ENCODE measurements around the gene LRP10. TPM values are rescaled to one million over a fixed set of nuclear protein-coding genes. Genes with fewer than 3 reads are reported as not detected.

LRP10 gene
- total RNA-seq, 8 experiments from 2014 or later, result 3.9 to 55.5 (median 29.2) TPM

DNA sequence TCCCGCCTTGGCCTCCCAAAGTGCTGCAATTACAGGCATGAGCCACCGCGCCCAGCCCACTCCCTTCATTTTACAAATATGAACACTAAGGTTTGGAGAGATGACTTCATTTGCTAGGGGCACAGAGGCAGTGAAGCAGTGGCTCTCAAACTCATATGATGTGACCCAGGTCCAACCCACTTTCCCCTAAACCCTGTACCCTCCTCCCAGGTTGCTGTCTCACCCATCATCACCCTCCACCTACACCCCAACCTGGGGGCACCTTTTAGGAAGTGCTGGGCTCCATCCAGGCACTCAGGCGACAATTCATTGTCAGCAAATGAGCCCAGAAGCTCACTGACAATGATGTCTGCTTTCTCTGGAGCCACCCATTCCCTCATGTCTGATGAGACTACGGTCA lies 52.2 kb downstream of the LRP10 start:
- no peak overlapping the region for H3K27ac ChIP-seq
- WGBS, 10 experiments, result 88 to 100% (median 95%) methylated on average over 2 to 4 of the region's 5 CpGs; no CpG with 5 or more reads in 3 of the 10 experiments
- no peak for ATAC-seq (replicated peaks in 6 of 8)
- peaks cover 13 to 15% of the 10 kb centered on the region in 2 donors for H3K4me1 ChIP-seq (replicated peaks in 1 of 2)
- no peak overlapping the region for H3K4me3 ChIP-seq
- in situ Hi-C loops (cut with MboI; ENCODE audit: low pct_unique_long_range_greater_than_20kb in 2 of 9, low sequenced_read_pairs in 9 of 9, unreplicated experiment in 9 of 9), result no loop called here

DNA sequence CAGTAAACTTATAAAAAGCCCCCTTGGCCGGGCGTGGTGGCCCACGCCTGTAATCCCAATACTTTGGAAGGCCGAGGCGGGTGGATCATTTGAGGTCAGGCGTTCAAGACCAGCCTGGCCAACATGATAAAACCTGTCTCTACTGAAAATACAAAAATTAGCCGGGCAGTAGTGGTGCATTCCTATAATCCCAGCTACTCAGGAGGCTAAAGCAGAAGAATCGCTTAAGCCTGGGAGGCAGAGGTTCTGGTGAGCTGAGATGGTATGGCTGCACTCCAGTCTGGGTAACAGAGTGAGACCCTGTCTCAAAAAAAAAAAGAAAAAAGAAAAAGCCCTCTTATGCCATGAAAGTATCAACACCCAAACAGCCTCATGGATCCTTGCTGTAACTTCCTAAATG lies 54.0 kb downstream of the LRP10 start:
- in situ Hi-C loops (cut with MboI; ENCODE audit: low pct_unique_long_range_greater_than_20kb in 2 of 9, low sequenced_read_pairs in 9 of 9, unreplicated experiment in 9 of 9), result no loop called here
- H3K27ac ChIP-seq, result no peak overlapping the region

DNA sequence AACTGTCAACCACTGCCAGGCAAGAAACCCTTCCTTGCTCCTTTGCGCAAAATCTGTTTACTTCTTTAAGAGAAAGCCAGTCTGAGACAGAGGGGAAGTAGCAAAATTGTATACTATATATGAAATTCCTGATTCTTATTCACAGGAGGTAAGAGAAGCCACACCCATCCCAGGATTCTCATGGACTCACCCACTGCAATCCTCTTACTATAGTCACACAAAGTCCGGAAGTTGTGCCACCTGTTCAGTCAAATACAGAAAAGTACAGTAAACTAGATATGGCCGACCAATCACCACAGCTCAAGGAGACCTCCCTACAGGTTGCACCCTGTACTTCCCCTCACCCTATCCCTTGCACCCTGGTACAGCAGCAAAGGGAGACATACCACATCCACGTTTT lies 54.8 kb downstream of the LRP10 start:
- 52 to 100% (median 85%) methylated on average over 1 to 3 of the region's 4 CpGs; no CpG with 5 or more reads in 4 of the 10 experiments for WGBS, 10 experiments
- in situ Hi-C loops (cut with MboI; ENCODE audit: low pct_unique_long_range_greater_than_20kb in 2 of 9, low sequenced_read_pairs in 9 of 9, unreplicated experiment in 9 of 9), result no loop called here
- H3K4me1 ChIP-seq (replicated peaks in 1 of 2), result peaks cover 10% of the 10 kb centered on the region in 2 donors
- H3K4me3 ChIP-seq, result no peak overlapping the region
- no peak overlapping the region for H3K27ac ChIP-seq
- no peak for ATAC-seq (replicated peaks in 6 of 8)

More for the DNA sequence above, 54.0 kb downstream of the LRP10 start:
- no peak for ATAC-seq (replicated peaks in 6 of 8)
- no peak overlapping the region for H3K4me3 ChIP-seq
- WGBS, 10 experiments, result 82 to 100% (median 98%) methylated on average over 1 to 7 of the region's 8 CpGs; no CpG with 5 or more reads in 5 of the 10 experiments
- peaks cover 10% of the 10 kb centered on the region in 2 donors for H3K4me1 ChIP-seq (replicated peaks in 1 of 2)

DNA sequence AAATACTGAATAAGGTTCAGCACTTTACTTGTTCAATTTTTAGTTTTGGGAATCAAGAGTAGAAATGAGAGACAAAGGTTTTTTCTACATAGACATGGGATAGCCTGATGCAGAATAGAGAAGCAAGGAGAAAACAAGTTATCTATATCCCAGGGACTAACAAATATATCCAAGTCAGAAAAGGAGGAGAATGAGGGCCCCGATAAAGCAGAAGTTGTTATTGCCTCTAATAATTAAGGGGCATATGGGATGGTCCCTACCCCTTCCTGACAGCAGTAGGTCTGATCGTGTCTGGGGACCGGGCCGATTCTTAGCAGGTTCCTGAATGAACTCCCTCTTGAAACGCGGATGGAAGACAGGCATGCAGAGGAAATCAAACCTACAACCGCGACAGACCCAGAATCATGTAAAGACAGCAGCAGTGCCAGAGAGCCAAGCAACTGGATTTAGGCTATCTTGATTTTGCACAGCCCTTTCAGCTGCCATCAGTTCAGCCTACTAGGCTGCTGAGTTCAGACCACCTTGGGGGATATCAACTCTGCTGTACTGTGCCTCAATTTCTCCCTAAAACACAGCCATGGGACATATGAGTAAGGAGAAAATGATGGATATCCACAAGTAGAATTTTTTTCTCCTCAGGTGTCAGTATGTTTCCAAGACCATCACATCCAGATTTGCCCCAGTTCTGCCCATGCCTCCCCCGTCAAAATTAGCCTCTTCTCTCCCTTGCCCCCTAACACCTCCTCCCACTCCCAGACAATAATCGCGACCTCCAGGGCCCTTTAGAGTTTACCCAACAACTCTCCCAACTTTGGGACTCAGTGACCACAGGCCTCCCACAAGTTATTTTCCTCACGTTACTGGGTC lies 56.9 kb downstream of the LRP10 start:
- no peak for ATAC-seq (replicated peaks in 6 of 8)
- H3K4me3 ChIP-seq, result peak overlapping the region; percentile 66 to 92 (median 91)
- in situ Hi-C loops (cut with MboI; ENCODE audit: low pct_unique_long_range_greater_than_20kb in 2 of 9, low sequenced_read_pairs in 9 of 9, unreplicated experiment in 9 of 9), result no loop called here
- peaks cover 10% of the 10 kb centered on the region in 2 donors for H3K4me1 ChIP-seq (replicated peaks in 1 of 2)
- H3K27ac ChIP-seq, result peak overlapping the region; percentile 93 to 96
- 0 to 48% (median 16%) methylated on average over 2 to 9 of the region's 12 CpGs; no CpG with 5 or more reads in 2 of the 10 experiments for WGBS, 10 experiments

DNA sequence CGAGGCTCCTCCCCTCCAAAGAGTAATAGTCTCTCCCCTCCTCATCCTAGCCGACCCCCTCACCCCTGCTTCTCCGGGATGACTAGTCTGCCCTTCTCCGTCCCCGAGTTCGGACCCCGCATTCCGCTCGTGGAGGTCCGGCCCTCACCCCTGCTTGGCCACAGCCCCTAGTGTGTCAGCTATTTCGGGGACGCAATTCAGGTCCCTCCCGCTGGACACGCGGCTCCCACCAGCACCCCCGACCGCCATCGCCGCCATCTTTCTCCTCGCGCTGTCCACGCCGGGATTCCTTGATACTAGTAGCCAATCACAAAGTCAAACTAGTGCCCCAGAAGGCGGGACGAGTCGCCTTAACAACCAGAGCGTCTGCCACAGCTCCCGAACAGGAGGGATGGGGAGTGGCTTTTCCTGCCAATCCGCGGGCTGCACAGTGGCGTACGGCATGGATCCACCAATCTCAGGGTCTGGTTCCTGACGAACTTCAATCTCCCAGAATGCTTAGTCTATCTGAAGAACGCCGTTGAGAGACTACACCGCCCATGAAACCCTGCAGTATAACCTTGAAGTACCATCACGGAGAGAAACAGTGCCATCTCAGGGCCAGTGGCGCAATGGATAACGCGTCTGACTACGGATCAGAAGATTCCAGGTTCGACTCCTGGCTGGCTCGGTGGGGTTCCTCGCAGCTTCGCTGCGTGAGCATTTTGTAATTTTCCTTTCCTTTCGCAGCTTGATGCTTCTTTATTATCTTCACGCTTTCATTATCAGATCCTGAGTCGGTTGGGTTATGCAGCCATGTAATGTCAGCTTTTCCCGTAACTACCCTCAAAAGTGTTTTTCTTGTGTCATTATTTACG lies 57.8 kb downstream of the LRP10 start, which contains the start of gene PRMT5:
PRMT5 (minus strand) TSS at position 273 of the 857 bp plus-strand sequence; CDS start at position 258, 15 bp downstream.
- peak within 1 kb of the TSS; percentile 66 to 92 (median 91) for H3K4me3 ChIP-seq
- WGBS, 10 experiments, result 0 to 8% (median 0%) methylated on average over 1 to 18 of the region's 51 CpGs; no CpG with 5 or more reads in 1 of the 10 experiments
- peak within 1 kb of the TSS; percentile 93 to 96 for H3K27ac ChIP-seq
- in situ Hi-C loops (cut with MboI; ENCODE audit: low pct_unique_long_range_greater_than_20kb in 2 of 9, low sequenced_read_pairs in 9 of 9, unreplicated experiment in 9 of 9), result no loop called here
- H3K4me1 ChIP-seq (replicated peaks in 1 of 2), result peaks cover 10% of the 10 kb centered on the region in 2 donors
- ATAC-seq (replicated peaks in 6 of 8), result peak; percentile 89 to 98 (median 96)

DNA sequence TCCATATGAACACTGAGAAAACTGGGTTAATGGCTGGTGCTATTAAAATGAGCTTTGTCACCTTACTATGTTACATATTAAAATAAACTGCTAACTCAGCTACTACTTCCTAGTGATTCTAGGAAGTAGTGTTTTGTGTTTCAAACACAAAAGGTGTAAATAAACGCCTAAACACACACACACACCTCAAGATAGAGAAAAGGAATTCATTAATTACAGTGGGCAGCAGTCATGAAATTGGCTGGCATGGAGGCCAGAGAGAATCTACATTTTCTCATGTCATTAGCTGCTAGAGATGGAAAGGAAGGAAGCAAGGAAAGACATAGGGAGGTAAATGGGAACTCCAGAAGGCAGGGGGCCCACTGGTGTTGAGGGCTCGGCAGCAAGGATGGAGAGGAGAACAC lies 58.4 kb downstream of the LRP10 start:
- Histone ChIP-seq H3K4me1 (replicated peaks in 1 of 2) (peaks cover 10% of the 10 kb centered on the region in 2 donors), H3K4me3 (peak overlapping the region; percentile 37 to 92 (median 66)), H3K27ac (peak overlapping the region; percentile 70 to 72)
- WGBS, 10 experiments, result 0 to 40% (median 0%) methylated on average over 1 to 2 of the region's 2 CpGs; no CpG with 5 or more reads in 5 of the 10 experiments
- peak in 3 of 8 experiments; percentile 0 for ATAC-seq (replicated peaks in 6 of 8)
- in situ Hi-C loops (cut with MboI; ENCODE audit: low pct_unique_long_range_greater_than_20kb in 2 of 9, low sequenced_read_pairs in 9 of 9, unreplicated experiment in 9 of 9), result no loop called here

Other genes starting within 250 kb of the LRP10 start
- under 1 TPM in 4 of 8 experiments, not detected in 4; 0.04 to 0.21 (median 0.12) TPM for gene OR6J1, start 227.4 kb upstream of the LRP10 start, total RNA-seq
- gene OXA1L, start 105.1 kb upstream of the LRP10 start, total RNA-seq, result 100 to 1,000 TPM in 3 of 8 experiments, 10 to 100 TPM in 5; 69.1 to 138 (median 84.1) TPM
- gene SLC7A7, start 56.3 kb upstream of the LRP10 start, total RNA-seq, result 1 to 10 TPM in 5 of 8 experiments, under 1 TPM in 3; 0.41 to 3.3 (median 1.4) TPM
- gene MRPL52, start 41.9 kb upstream of the LRP10 start, total RNA-seq, result 100 to 1,000 TPM in 1 of 8 experiments, 10 to 100 TPM in 7; 60.7 to 112 (median 87.1) TPM
- gene MMP14, start 35.2 kb upstream of the LRP10 start, total RNA-seq, result 100 to 1,000 TPM in 2 of 8 experiments, 1 to 10 TPM in 5, under 1 TPM in 1; 0.35 to 290 (median 3.3) TPM
- 10 to 100 TPM in 4 of 8 experiments, 1 to 10 TPM in 3, under 1 TPM in 1; 0.92 to 16.1 (median 7.2) TPM for gene REM2, start 11.5 kb downstream of the LRP10 start, total RNA-seq
- gene RBM23, start 47.4 kb downstream of the LRP10 start, total RNA-seq, result 10 to 100 TPM; 41.7 to 90.1 (median 56.0) TPM
- gene PRMT5, start 57.6 kb downstream of the LRP10 start, total RNA-seq, result 100 to 1,000 TPM in 2 of 8 experiments, 10 to 100 TPM in 6; 49.3 to 108 (median 83.0) TPM
- 10 to 100 TPM in 5 of 8 experiments, 1 to 10 TPM in 3; 7.1 to 29.1 (median 12.7) TPM for gene HAUS4, start 85.3 kb downstream of the LRP10 start, total RNA-seq
- 10 to 100 TPM in 4 of 8 experiments, 1 to 10 TPM in 4; 2.5 to 31.4 (median 8.9) TPM for gene AJUBA, start 110.8 kb downstream of the LRP10 start, total RNA-seq
- gene C14orf93, start 138.4 kb downstream of the LRP10 start, total RNA-seq, result 10 to 100 TPM in 1 of 8 experiments, 1 to 10 TPM in 7; 6.1 to 11.9 (median 7.1) TPM
- gene PSMB5, start 163.2 kb downstream of the LRP10 start, total RNA-seq, result 100 to 1,000 TPM; 109 to 312 (median 143) TPM
- gene PSMB11, start 170.5 kb downstream of the LRP10 start, total RNA-seq, result under 1 TPM in 6 of 8 experiments, not detected in 2; 0.05 to 0.76 (median 0.17) TPM
- 10 to 100 TPM in 4 of 8 experiments, 1 to 10 TPM in 4; 5.3 to 24.4 (median 11.0) TPM for gene CDH24, start 185.8 kb downstream of the LRP10 start, total RNA-seq
- 100 to 1,000 TPM in 4 of 8 experiments, 10 to 100 TPM in 4; 52.2 to 315 (median 121) TPM for gene ACIN1, start 223.4 kb downstream of the LRP10 start, total RNA-seq
- 100 to 1,000 TPM in 1 of 8 experiments, 10 to 100 TPM in 7; 13.4 to 113 (median 35.1) TPM for gene C14orf119, start 223.8 kb downstream of the LRP10 start, total RNA-seq
- gene CIROP, start 233.2 kb downstream of the LRP10 start, total RNA-seq, result under 1 TPM in 6 of 8 experiments, not detected in 2; 0.05 to 0.22 (median 0.18) TPM
- gene CEBPE, start 247.5 kb downstream of the LRP10 start, total RNA-seq, result 1 to 10 TPM in 1 of 8 experiments, under 1 TPM in 1, not detected in 6; 0.52 to 1.6 TPM

Measured in motor neuron (in vitro differentiated cells).